ENCODE data around the gene COQ5.

The COQ5 gene

DNA sequence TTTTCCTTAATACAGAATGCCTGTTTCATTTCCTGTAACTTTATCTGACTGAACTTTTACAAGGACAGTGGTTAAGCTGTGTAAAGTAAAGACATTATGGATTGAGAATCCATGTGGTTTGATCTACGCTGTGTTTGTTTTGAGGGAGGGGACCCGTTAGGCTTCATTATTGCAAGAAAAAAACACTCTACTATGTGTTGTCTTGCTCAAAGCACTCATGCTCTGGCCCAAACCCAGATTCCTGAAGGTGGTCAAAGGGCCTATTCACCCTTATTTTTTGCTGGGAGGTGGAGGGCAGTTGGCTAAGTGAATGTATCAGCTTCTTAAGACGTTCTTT is 17.1 kb upstream of the COQ5 start:
- Histone ChIP-seq H3K27ac (ENCODE audit: low read length) (no peak overlapping the region), H3K4me1 (ENCODE audit: low read length) (no peaks in the 10 kb centered on the region), H4K20me1 (ENCODE audit: insufficient read depth, low read length) (peaks cover 43% of the 10 kb centered on the region), H3K9me3 (ENCODE audit: insufficient read depth, low read length) (no peaks in the 10 kb centered on the region), H3K4me3 (ENCODE audit: low read length) (no peak overlapping the region), H3K79me2 (ENCODE audit: low read length) (peaks cover 83% of the 10 kb centered on the region), H3K36me3 (replicated peaks; ENCODE audit: low read depth, low read length) (peaks cover 38% of the 10 kb centered on the region), H3K9ac (ENCODE audit: low read length) (no peak overlapping the region), H3K4me2 (ENCODE audit: low read length) (no peak overlapping the region), H3K27me3 (ENCODE audit: low read depth, low read length) (no peaks in the 10 kb centered on the region), H2AFZ (ENCODE audit: low read depth, low read length) (no peak overlapping the region)
- no peak for TF ChIP-seq EZH2phosphoT487 (IDR thresholded peaks at IDR 0.05; ENCODE audit: low read depth)
- TF ChIP-seq, protein P1, sequence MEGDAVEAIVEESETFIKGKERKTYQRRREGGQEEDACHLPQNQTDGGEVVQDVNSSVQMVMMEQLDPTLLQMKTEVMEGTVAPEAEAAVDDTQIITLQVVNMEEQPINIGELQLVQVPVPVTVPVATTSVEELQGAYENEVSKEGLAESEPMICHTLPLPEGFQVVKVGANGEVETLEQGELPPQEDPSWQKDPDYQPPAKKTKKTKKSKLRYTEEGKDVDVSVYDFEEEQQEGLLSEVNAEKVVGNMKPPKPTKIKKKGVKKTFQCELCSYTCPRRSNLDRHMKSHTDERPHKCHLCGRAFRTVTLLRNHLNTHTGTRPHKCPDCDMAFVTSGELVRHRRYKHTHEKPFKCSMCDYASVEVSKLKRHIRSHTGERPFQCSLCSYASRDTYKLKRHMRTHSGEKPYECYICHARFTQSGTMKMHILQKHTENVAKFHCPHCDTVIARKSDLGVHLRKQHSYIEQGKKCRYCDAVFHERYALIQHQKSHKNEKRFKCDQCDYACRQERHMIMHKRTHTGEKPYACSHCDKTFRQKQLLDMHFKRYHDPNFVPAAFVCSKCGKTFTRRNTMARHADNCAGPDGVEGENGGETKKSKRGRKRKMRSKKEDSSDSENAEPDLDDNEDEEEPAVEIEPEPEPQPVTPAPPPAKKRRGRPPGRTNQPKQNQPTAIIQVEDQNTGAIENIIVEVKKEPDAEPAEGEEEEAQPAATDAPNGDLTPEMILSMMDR (IDR thresholded peaks at IDR 0.05; ENCODE audit: low read depth, low read length) = no peak

DNA sequence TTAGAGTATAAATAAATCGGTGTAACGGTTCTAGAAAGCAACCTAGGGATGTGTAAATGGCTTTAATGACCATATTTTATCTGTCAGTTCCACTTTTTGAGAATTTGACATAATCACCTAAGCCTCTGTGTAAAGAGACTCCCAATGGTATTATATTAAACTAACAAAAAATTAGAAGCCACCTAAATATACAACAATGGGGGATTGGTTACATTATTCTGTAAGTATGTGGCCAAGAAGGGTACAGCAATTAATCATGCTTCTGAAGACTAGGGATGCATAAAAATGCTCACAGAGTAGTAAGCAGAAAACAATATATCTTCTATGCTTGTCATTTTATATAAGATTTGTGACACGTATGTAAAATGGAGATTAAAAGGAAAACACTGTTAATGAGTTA is 15.7 kb upstream of the COQ5 start:
- H3K9me3 ChIP-seq (ENCODE audit: insufficient read depth, low read length) = no peaks in the 10 kb centered on the region
- H3K79me2 ChIP-seq (ENCODE audit: low read length) = peaks cover 90% of the 10 kb centered on the region
- no peak overlapping the region for H3K4me3 ChIP-seq (ENCODE audit: low read length)
- no peaks in the 10 kb centered on the region for H3K27me3 ChIP-seq (ENCODE audit: low read depth, low read length)
- no peak overlapping the region for H2AFZ ChIP-seq (ENCODE audit: low read depth, low read length)
- H3K36me3 ChIP-seq (replicated peaks; ENCODE audit: low read depth, low read length) = peaks cover 45% of the 10 kb centered on the region
- no peak for TF ChIP-seq EZH2phosphoT487 (IDR thresholded peaks at IDR 0.05; ENCODE audit: low read depth)
- TF ChIP-seq, protein P1 (IDR thresholded peaks at IDR 0.05; ENCODE audit: low read depth, low read length) = no peak
- no peaks in the 10 kb centered on the region for H3K4me1 ChIP-seq (ENCODE audit: low read length)
- H3K9ac ChIP-seq (ENCODE audit: low read length) = no peak overlapping the region
- no peak overlapping the region for H3K27ac ChIP-seq (ENCODE audit: low read length)
- no peak overlapping the region for H3K4me2 ChIP-seq (ENCODE audit: low read length)
- peaks cover 49% of the 10 kb centered on the region for H4K20me1 ChIP-seq (ENCODE audit: insufficient read depth, low read length)

DNA sequence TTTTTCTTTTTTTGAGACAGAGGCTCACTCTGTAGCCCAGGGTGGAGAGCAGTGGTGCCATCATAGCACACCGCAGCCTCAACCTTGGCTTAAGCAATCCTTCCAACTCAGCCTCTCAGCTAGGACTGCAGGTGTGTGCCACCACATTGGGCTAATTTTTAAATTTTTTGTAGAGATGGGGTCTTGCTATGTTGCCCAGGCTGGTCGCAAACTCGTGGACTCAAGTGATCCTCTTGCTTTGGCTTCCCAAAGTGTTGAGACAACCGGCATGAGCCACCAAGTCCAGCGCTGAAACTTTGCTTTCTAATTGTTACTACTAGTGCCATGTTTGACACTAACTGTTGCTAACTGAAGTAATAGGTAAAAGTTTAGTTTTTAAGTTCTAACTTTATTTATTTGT is 13.2 kb upstream of the COQ5 start:
- Histone ChIP-seq H3K27ac (ENCODE audit: low read length) (no peak overlapping the region), H2AFZ (ENCODE audit: low read depth, low read length) (no peak overlapping the region), H3K4me3 (ENCODE audit: low read length) (no peak overlapping the region), H3K9ac (ENCODE audit: low read length) (no peak overlapping the region), H3K4me1 (ENCODE audit: low read length) (peaks cover 5% of the 10 kb centered on the region; the same call in 1 of the 2 replicates), H4K20me1 (ENCODE audit: insufficient read depth, low read length) (peaks cover 66% of the 10 kb centered on the region), H3K36me3 (replicated peaks; ENCODE audit: low read depth, low read length) (peaks cover 46% of the 10 kb centered on the region), H3K79me2 (ENCODE audit: low read length) (peaks cover 95% of the 10 kb centered on the region), H3K4me2 (ENCODE audit: low read length) (no peak overlapping the region), H3K27me3 (ENCODE audit: low read depth, low read length) (no peaks in the 10 kb centered on the region), H3K9me3 (ENCODE audit: insufficient read depth, low read length) (no peaks in the 10 kb centered on the region)
- TF ChIP-seq EZH2phosphoT487 (IDR thresholded peaks at IDR 0.05; ENCODE audit: low read depth) = no peak
- TF ChIP-seq, protein P1 (IDR thresholded peaks at IDR 0.05; ENCODE audit: low read depth, low read length) = no peak

DNA sequence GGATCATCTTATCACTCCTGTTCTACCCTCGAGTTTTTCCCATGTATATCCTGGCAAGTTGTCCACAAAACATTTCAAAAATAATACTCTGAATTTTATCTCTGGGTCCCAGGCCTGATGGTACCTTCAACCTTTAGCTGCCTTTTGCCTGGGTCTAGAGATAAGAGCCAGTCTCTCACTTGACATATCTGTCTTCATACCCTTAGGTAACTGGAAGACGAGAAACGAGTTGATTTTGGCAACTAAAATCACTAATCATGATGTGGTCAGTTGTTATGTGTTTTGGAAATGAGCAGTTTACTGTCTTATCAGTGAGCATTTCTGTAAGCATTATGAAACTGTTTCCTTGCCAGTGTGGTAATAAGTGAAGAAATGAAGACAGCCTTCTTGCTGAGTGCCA is 11.5 kb upstream of the COQ5 start:
- Histone ChIP-seq H3K79me2 (ENCODE audit: low read length) (peaks cover 96% of the 10 kb centered on the region), H3K4me3 (ENCODE audit: low read length) (no peak overlapping the region), H4K20me1 (ENCODE audit: insufficient read depth, low read length) (peaks cover 72% of the 10 kb centered on the region), H3K4me1 (ENCODE audit: low read length) (peaks cover 20% of the 10 kb centered on the region), H3K9ac (ENCODE audit: low read length) (no peak overlapping the region), H3K9me3 (ENCODE audit: insufficient read depth, low read length) (no peaks in the 10 kb centered on the region), H2AFZ (ENCODE audit: low read depth, low read length) (no peak overlapping the region), H3K36me3 (replicated peaks; ENCODE audit: low read depth, low read length) (peaks cover 46% of the 10 kb centered on the region), H3K27ac (ENCODE audit: low read length) (no peak overlapping the region), H3K27me3 (ENCODE audit: low read depth, low read length) (no peaks in the 10 kb centered on the region), H3K4me2 (ENCODE audit: low read length) (no peak overlapping the region)
- TF ChIP-seq, protein P1 (IDR thresholded peaks at IDR 0.05; ENCODE audit: low read depth, low read length) = no peak
- TF ChIP-seq EZH2phosphoT487 (IDR thresholded peaks at IDR 0.05; ENCODE audit: low read depth) = no peak

All from OCI-LY3 (cell line).